ENCODE data around the gene ZNRF3.

ZNRF3 gene

GRCh38 chr22:28910569-28911303 is 27.4 kb downstream of the ZNRF3 start:
- DNase-seq: no peak

- no peak for DNase-seq
These were observed 27.9 kb downstream of the ZNRF3 start for GRCh38 chr22:28911304-28911690.

- DNase-seq: no peak
These were observed 28.7 kb downstream of the ZNRF3 start for GRCh38 chr22:28911777-28912669.

- DNase-seq: no peak
These were observed 30.8 kb downstream of the ZNRF3 start for GRCh38 chr22:28914201-28914600.

GRCh38 chr22:28915969-28916368 is 32.6 kb downstream of the ZNRF3 start:
- no peak for DNase-seq

GRCh38 chr22:28917747-28918549 is 34.6 kb downstream of the ZNRF3 start:
- DNase-seq: peak; percentile 18

GRCh38 chr22:28918550-28919271 is 35.3 kb downstream of the ZNRF3 start:
- DNase-seq: no peak

- DNase-seq: no peak
These were observed 37.6 kb downstream of the ZNRF3 start for GRCh38 chr22:28920757-28921584.

- DNase-seq: no peak
These were observed 38.2 kb downstream of the ZNRF3 start for GRCh38 chr22:28921585-28921879.

GRCh38 chr22:28922540-28923244 is 39.3 kb downstream of the ZNRF3 start:
- no peak for DNase-seq

GRCh38 chr22:28923826-28924732 is 40.7 kb downstream of the ZNRF3 start:
- DNase-seq: no peak

GRCh38 chr22:28925916-28926315 is 42.5 kb downstream of the ZNRF3 start:
- DNase-seq: no peak

- peak; percentile 12 for DNase-seq
These were observed 44.3 kb downstream of the ZNRF3 start for GRCh38 chr22:28927630-28928029.

GRCh38 chr22:28929197-28929596 is 45.8 kb downstream of the ZNRF3 start:
- no peak for DNase-seq

- DNase-seq: peak; percentile 22
These were observed 47.1 kb downstream of the ZNRF3 start for GRCh38 chr22:28930357-28931007.

GRCh38 chr22:28931844-28932567 is 48.6 kb downstream of the ZNRF3 start:
- DNase-seq: no peak

GRCh38 chr22:28933321-28933720 is 49.9 kb downstream of the ZNRF3 start:
- no peak for DNase-seq

GRCh38 chr22:28934026-28934425 is 50.7 kb downstream of the ZNRF3 start:
- no peak for DNase-seq

- DNase-seq: no peak
These were observed 51.8 kb downstream of the ZNRF3 start for GRCh38 chr22:28935140-28935539.

Data from NCI-H526 treated with DMSO at 0.1 percent for 48 hours (cell line).